GM12801 (cell line): Measurements from ENCODE around the gene PDZD2.

Experiments
- CTCF ChIP-seq: IDR thresholded peaks from one replicate; pipeline ENCODE4 v1.5.1; 2011; ENCODE audit warnings: control low read depth; ENCODE audit not compliant: insufficient read length; ENCODE audit errors: extremely low read depth

Gene PDZD2

DNA sequence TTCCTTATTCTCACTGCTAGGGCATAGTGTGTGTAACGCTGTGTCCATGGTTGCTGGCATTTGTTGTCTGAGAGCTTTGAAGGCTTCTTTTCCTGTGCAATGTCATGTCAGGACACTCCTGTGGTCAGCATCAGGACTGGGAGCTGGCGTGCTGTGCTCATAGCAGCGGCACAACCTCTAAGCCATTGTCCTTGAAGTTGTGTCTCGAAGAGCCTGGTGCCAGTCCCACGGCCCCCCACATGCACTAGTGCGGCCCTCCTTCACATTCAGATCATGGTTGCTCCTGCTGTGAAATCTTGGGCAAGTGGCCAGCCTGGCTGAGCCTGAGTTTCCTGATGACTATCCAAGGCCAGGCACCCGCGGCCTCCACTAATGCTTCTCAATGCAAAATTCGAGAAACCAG is 32.4 kb downstream of the PDZD2 start:
- no peak for TF ChIP-seq CTCF

GRCh38 chr5:31674371-31674951 is 35.5 kb downstream of the PDZD2 start:
- TF ChIP-seq CTCF = no peak

DNA sequence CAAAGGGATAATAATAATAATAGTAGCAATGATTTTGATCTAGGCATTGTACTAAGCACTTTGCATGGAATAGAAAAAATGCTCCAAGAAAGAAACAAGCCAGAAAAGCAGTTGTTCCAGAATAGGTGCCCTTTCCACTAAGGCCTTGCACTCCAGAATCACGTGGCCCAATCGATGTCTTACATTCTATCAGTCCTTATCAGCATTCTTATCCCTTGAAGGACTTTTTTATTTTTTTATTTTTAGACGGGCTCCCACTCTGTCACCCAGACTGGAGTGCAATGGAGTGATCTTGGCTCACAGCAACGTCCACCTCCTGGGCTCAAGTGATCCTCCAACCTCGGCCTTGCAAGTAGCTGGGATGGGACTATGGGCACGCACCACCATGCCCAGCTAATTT is 36.5 kb downstream of the PDZD2 start:
- TF ChIP-seq CTCF = no peak

DNA sequence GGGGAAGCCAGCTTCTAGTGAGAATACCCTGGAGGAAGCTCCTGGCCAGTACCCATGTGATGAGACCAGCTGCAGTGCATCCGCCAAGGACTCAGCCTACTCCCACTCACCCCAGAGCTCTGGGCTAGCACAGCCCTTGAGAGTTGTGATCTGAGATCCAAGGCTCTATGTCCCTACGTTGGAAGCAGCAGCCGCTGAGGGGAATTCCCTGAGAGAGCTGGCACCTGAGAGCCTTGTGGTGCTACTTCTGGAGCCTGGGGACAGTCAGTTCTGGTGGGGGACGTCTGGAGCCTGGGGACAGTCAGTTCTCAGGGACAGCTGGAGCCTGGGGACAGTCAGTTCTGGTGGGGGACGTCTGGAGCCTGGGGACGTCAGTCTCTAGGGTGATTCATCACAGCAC is 39.2 kb downstream of the PDZD2 start:
- no peak for TF ChIP-seq CTCF

DNA sequence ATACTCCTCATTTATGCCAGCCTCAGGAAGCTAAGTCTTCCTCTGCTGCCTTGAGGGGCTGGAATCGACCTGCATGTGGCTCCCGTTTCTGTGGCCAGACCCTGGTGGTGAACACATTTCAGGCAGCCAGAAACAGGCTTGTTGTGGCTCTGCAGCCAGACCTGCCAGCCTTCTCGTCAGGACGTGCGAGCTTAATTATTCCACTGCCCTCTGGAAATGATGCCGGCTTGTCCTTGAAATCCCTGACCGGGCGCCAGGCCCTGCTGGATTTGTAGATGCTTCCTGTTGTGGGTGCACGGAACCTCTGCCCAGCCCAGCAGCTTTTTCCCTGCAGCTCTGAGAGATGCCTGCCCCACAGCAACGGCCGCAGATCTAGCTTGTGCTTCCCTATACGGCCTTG is 41.6 kb downstream of the PDZD2 start:
- no peak for TF ChIP-seq CTCF

GRCh38 chr5:31682025-31682424 is 43.1 kb downstream of the PDZD2 start:
- no peak for TF ChIP-seq CTCF

DNA sequence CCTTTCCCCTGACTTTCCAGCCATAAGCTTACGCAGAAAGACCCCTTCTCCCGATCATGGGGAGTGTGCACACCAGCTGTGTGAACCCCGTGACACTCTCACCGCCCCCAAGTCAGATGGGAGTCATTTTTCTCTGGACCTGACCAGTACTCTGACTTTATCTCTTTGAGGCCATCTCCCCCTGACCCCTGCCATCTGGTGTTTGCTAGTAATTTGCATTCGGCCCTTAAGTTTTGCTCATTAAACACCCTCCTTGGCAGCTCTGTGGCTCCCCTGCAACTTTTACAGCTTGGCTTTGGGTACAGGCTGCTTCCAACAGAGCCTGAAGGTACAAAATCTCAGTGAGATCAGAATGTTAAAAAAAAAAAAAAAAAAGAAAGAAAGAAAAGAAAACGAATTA is 43.9 kb downstream of the PDZD2 start:
- no peak for TF ChIP-seq CTCF
